HS-27A (cell line): ENCODE measurements around the gene IL17B.
A peak's percentile ranks its signal among the peaks of the same experiment; 100 is the strongest.

Source experiments
- DNase-seq: peaks from one replicate; pipeline ENCODE4 v3.0.0-alpha.2; 2012; ENCODE audit warnings: low read depth, missing footprints

The IL17B gene

GRCh38 chr5:149376711-149377447 is 2.2 kb downstream of the IL17B start:
- no peak for DNase-seq

GRCh38 chr5:149376104-149376503 is 3.0 kb downstream of the IL17B start:
- no peak for DNase-seq

- DNase-seq: no peak
Observed at GRCh38 chr5:149375434-149375833, 3.7 kb downstream of the IL17B start.

- DNase-seq: no peak
Observed at GRCh38 chr5:149374801-149375200, 4.3 kb downstream of the IL17B start.

- DNase-seq: no peak
Observed at GRCh38 chr5:149374303-149374702, 4.8 kb downstream of the IL17B start.

- no peak for DNase-seq
Observed at GRCh38 chr5:149372932-149373331, 6.2 kb downstream of the IL17B start.

- DNase-seq: no peak
Observed at GRCh38 chr5:149372076-149372795, 6.9 kb downstream of the IL17B start.

- DNase-seq: no peak
Observed at GRCh38 chr5:149371296-149371962, 7.7 kb downstream of the IL17B start.

GRCh38 chr5:149370878-149371277 is 8.2 kb downstream of the IL17B start:
- no peak for DNase-seq

GRCh38 chr5:149367972-149368645 is 11.0 kb downstream of the IL17B start:
- DNase-seq: no peak

- DNase-seq: peak; percentile 43
Observed at GRCh38 chr5:149367249-149367971, 11.7 kb downstream of the IL17B start.

GRCh38 chr5:149366169-149366729 is 12.8 kb downstream of the IL17B start:
- no peak for DNase-seq

GRCh38 chr5:149365418-149365817 is 13.7 kb downstream of the IL17B start:
- DNase-seq: no peak

GRCh38 chr5:149364719-149365118 is 14.4 kb downstream of the IL17B start:
- no peak for DNase-seq

- no peak for DNase-seq
Observed at GRCh38 chr5:149363936-149364335, 15.2 kb downstream of the IL17B start.

GRCh38 chr5:149363358-149363757 is 15.7 kb downstream of the IL17B start:
- DNase-seq: no peak

- no peak for DNase-seq
Observed at GRCh38 chr5:149362541-149362940, 16.6 kb downstream of the IL17B start.

- DNase-seq: no peak
Observed at GRCh38 chr5:149360272-149360671, 18.8 kb downstream of the IL17B start.

- DNase-seq: no peak
Observed at GRCh38 chr5:149358868-149359495, 20.1 kb downstream of the IL17B start.

GRCh38 chr5:149358294-149358651 is 20.8 kb downstream of the IL17B start:
- no peak for DNase-seq
